ENCODE results near the gene CDH24. TPM values are rescaled to one million over a fixed set of nuclear protein-coding genes. Genes with fewer than 3 reads are reported as not detected.
A peak's percentile ranks its signal among the peaks of the same experiment; 100 is the strongest.

Gene CDH24
- total and polyA plus RNA-seq, 9 of the 15 experiments (the other 6 are each of a cell fraction or from before 2014, with no cell fraction given) = 0.04 to 16.2 (median 4.9) TPM

DNA sequence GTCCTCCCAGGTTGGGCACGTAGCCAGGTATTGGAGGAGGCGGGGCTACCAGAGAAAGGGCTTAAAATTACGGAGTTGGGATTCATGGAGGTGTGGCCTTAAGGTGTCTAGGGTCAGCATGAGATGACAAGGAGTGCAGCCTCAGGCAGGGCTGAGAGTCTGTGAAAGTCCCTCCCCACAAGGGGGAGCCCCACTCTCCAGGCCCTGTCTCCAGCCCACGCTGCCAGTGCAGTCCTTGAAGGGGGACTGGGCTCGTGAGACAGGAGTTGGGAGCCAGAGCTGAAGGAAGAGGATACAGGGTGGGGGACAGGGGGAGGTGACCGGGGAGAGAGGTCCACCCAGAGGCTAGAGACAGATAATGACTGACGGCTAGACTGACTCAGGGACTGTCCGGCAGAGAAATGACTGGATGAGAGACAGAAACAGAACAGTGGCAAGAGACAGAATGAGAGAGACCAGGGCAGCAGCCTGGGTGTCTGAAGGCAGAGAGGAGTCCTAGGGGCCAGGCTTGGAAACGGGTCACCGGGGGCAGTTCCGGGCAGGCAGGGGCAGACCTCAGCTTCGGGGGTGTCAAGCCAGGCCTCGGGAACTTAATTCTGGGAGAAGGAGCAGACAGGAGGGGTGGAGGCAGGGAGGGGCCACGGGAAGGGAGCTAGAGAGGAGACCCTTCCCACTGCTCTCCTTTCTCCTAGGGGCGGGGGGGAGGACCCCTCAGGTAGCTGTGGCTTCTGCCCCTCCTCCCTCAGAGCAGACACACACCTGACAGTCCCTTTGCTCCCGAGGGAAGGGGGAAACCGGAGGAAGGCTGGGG, 970 bp downstream of the CDH24 start (continued):
- TF ChIP-seq, protein P1, sequence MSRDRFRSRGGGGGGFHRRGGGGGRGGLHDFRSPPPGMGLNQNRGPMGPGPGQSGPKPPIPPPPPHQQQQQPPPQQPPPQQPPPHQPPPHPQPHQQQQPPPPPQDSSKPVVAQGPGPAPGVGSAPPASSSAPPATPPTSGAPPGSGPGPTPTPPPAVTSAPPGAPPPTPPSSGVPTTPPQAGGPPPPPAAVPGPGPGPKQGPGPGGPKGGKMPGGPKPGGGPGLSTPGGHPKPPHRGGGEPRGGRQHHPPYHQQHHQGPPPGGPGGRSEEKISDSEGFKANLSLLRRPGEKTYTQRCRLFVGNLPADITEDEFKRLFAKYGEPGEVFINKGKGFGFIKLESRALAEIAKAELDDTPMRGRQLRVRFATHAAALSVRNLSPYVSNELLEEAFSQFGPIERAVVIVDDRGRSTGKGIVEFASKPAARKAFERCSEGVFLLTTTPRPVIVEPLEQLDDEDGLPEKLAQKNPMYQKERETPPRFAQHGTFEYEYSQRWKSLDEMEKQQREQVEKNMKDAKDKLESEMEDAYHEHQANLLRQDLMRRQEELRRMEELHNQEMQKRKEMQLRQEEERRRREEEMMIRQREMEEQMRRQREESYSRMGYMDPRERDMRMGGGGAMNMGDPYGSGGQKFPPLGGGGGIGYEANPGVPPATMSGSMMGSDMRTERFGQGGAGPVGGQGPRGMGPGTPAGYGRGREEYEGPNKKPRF (IDR thresholded peaks at IDR 0.05; ENCODE audit: low read depth, low read length) = no peak
- TF ChIP-seq STAT5A (IDR thresholded peaks at IDR 0.05; ENCODE audit: borderline replicate concordance, low read length) (no peak), RCOR1 (IDR thresholded peaks at IDR 0.05; ENCODE audit: borderline replicate concordance in 1 of 2, low read depth in 2 of 2, low read length in 2 of 2) (peak in 1 of 2 experiments; percentile 69; a peak in 2 of 4 replicates), TFAP4 (CRISPR knock-in tag; IDR thresholded peaks at IDR 0.05; ENCODE audit: borderline replicate concordance) (peak; percentile 64; the same call in 1 of the 2 replicates), ZNF280A (IDR thresholded peaks at IDR 0.05; ENCODE audit: low read depth, partially characterized antibody) (no peak), PTBP1 (IDR thresholded peaks at IDR 0.05; ENCODE audit: low read depth, low read length) (no peak), IRF2 (CRISPR knock-in tag; IDR thresholded peaks at IDR 0.05) (no peak), CXXC5 (CRISPR knock-in tag; IDR thresholded peaks at IDR 0.05) (peak; percentile 32; the same call in 1 of the 2 replicates), SMARCB1 (IDR thresholded peaks at IDR 0.05; ENCODE audit: insufficient read length, low read depth) (no peak), JUN (IDR thresholded peaks at IDR 0.05; ENCODE audit: borderline replicate concordance, low read depth, low read length) (peak; percentile 40; the same call in 1 of the 2 replicates), JUN (CRISPR knock-in tag; IDR thresholded peaks at IDR 0.05; ENCODE audit: borderline replicate concordance) (no peak), YBX1 (IDR thresholded peaks at IDR 0.05) (no peak), NR2C1 (IDR thresholded peaks at IDR 0.05) (no peak), NR2C1 (tag; IDR thresholded peaks at IDR 0.05) (no peak), ZFP30 (CRISPR knock-in tag; IDR thresholded peaks at IDR 0.05; ENCODE audit: borderline replicate concordance) (no peak), ZBTB49 (CRISPR knock-in tag; IDR thresholded peaks at IDR 0.05; ENCODE audit: borderline replicate concordance) (no peak), EWSR1 (IDR thresholded peaks at IDR 0.05; ENCODE audit: borderline replicate concordance, low read depth, partially characterized antibody) (no peak), ZNF398 (CRISPR knock-in tag; IDR thresholded peaks at IDR 0.05) (no peak)
